Kidney epithelial cell (primary cell): ENCODE results near the gene IRF3. TPM values are rescaled to one million over a fixed set of nuclear protein-coding genes. Genes with fewer than 3 reads are reported as not detected.

Experiments
- DNase-seq: peaks from one replicate; pipeline ENCODE4 v3.0.0-alpha.2; 2010; ENCODE audit warnings: low read depth
- H3K27me3 ChIP-seq: 2 replicates; pipeline ENCODE4 v1.6.0; 2011; ENCODE audit warnings: low read length; ENCODE audit not compliant: control insufficient read depth, insufficient read depth
- H3K36me3 ChIP-seq: 2 replicates; pipeline ENCODE4 v1.5.1; 2011; ENCODE audit warnings: low read length; ENCODE audit not compliant: control insufficient read depth, insufficient read depth
- H3K4me3 ChIP-seq: 2 replicates; pipeline ENCODE4 v1.5.1; 2011; ENCODE audit warnings: low read depth, mild to moderate bottlenecking, control low read depth, low read length
- CTCF ChIP-seq: IDR thresholded peaks from 2 replicates; pipeline ENCODE4 v1.5.1; 2011; ENCODE audit warnings: mild to moderate bottlenecking, moderate library complexity, low read length, control low read depth, inconsistent platforms; ENCODE audit not compliant: insufficient read depth, poor library complexity, severe bottlenecking
- total RNA-seq: library from RNA; depleted of rRNA; stranded (reverse); fragments of >200 nt; gene quantifications from 2 replicates; pipeline ENCODE4 v1.2.3, GENCODE V29; 2015

IRF3 gene
- total RNA-seq, 1 donor from 2014 or later, result 66.6 TPM

GRCh38 chr19:49704888-49705642, 39.4 kb upstream of the IRF3 start:
- Histone ChIP-seq H3K36me3 (no peaks in the 10 kb centered on the region), H3K27me3 (peaks cover 10% of the 10 kb centered on the region), H3K4me3 (no peak overlapping the region)
- no peak for DNase-seq
- no peak for TF ChIP-seq CTCF

GRCh38 chr19:49701271-49701786, 35.7 kb upstream of the IRF3 start:
- Histone ChIP-seq H3K27me3 (peaks cover 10% of the 10 kb centered on the region), H3K4me3 (no peak overlapping the region), H3K36me3 (no peaks in the 10 kb centered on the region)
- TF ChIP-seq CTCF, result no peak
- no peak for DNase-seq

GRCh38 chr19:49700563-49700962, 34.9 kb upstream of the IRF3 start:
- no peak for TF ChIP-seq CTCF
- H3K4me3 ChIP-seq, result no peak overlapping the region
- H3K36me3 ChIP-seq, result no peaks in the 10 kb centered on the region
- H3K27me3 ChIP-seq, result peaks cover 10% of the 10 kb centered on the region
- no peak for DNase-seq

- TF ChIP-seq CTCF, result no peak
- Histone ChIP-seq H3K4me3 (no peak overlapping the region), H3K36me3 (no peaks in the 10 kb centered on the region), H3K27me3 (peaks cover 10% of the 10 kb centered on the region)
- no peak for DNase-seq
Observed at GRCh38 chr19:49699364-49699763, 33.7 kb upstream of the IRF3 start.

- no peaks in the 10 kb centered on the region for H3K36me3 ChIP-seq
- DNase-seq, result no peak
- no peak for TF ChIP-seq CTCF
Observed at GRCh38 chr19:49696865-49697264, 31.2 kb upstream of the IRF3 start.

GRCh38 chr19:49696115-49696514, 30.5 kb upstream of the IRF3 start:
- DNase-seq, result no peak
- peaks cover 6% of the 10 kb centered on the region for H3K27me3 ChIP-seq
- TF ChIP-seq CTCF, result no peak
- no peaks in the 10 kb centered on the region for H3K36me3 ChIP-seq
- H3K4me3 ChIP-seq, result no peak overlapping the region

More at GRCh38 chr19:49696865-49697264, 31.2 kb upstream of the IRF3 start:
- no peak overlapping the region for H3K4me3 ChIP-seq
- peaks cover 10% of the 10 kb centered on the region for H3K27me3 ChIP-seq
